Epidermal melanocyte (primary cell): ENCODE results near the gene NME4.
"Not testable (repeated sequence)": the region's sequence is repeated elsewhere in the genome, so short reads cannot be mapped to it uniquely, and the experiment has no call there.

Source experiments
- DNase-seq: peaks from one replicate; pipeline ENCODE4 v3.0.0; 2011; ENCODE audit warnings: low spot score; ENCODE audit not compliant: insufficient read length

NME4 gene

GRCh38 chr16:396199-396598 lies 800 bp upstream of the NME4 start:
- no peak for DNase-seq

- peak; percentile 82 for DNase-seq
Measured at GRCh38 chr16:396605-397004, 394 bp upstream of the NME4 start.

- peak; percentile 73 for DNase-seq
Measured at GRCh38 chr16:397736-398332, 835 bp downstream of the NME4 start.

DNA sequence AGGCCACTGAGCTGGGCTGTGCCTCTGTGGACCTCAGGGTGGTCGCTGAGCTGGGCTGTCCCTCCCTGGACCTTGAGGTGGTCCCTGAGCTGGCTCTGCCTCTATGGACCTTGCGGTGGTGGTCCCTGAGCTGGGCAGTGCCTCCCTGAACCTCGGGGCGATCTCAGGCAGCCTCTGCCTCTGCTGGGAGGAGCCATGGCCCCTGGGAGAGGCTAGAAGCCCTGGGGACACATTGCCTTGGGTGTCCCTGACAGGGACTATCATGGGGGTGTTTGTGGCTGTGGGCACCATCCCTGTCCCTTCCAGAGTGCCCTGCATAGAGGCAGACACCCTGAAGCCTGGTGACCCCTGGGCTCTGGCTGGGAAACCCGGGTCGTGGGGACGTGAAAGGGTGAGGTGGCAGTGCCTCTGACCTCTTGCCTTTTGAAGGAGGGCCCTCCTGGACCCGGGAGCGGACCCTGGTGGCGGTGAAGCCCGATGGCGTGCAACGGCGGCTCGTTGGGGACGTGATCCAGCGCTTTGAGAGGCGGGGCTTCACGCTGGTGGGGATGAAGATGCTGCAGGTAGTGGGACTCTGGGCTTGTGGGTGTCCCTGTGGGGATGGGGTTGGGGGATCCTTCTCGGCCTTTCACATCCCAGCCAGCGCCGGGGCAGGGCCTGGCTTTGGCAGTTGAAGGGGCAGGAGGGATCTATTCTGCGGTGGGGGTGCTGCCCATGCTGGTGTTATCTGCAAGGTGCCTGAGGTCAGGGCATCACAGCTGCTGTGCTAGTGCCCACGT lies 1.8 kb downstream of the NME4 start:
- DNase-seq: no peak

DNA sequence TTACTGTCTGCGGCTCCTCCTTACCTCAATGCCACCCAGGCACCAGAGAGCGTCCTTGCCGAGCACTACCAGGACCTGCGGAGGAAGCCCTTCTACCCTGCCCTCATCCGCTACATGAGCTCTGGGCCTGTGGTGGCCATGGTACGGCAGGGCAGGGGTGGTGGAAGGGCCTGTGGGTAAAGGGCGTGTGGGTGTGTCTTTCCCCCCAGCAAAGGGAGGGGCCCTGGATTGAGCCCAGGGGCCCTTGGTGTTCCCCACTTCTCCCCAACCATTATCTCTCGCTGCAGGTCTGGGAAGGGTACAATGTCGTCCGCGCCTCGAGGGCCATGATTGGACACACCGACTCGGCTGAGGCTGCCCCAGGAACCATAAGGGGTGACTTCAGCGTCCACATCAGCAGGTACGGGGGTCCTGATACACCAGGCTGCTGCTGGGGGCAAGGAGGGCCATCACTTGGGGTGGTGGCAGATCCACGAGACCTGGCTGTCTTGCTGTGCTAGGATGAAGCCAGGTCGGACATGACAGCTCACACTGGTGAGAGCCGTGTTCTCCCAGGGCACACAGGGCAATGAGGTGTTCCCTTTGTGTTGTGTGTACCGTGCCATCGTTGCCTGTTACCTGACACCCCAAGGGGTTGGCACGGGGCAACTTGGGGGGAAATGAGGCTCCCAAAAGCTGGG lies 2.5 kb downstream of the NME4 start:
- DNase-seq: no peak

- no peak for DNase-seq
Measured at GRCh38 chr16:400061-400591, 3.1 kb downstream of the NME4 start.

- peak; percentile 92 for DNase-seq
Measured at GRCh38 chr16:401468-402348, 4.7 kb downstream of the NME4 start, which contains the start of gene DECR2. Gene DECR2, plus strand, starts transcription at chr16:401885. Its CDS starts 79 bp downstream, at chr16:401964.

DNA sequence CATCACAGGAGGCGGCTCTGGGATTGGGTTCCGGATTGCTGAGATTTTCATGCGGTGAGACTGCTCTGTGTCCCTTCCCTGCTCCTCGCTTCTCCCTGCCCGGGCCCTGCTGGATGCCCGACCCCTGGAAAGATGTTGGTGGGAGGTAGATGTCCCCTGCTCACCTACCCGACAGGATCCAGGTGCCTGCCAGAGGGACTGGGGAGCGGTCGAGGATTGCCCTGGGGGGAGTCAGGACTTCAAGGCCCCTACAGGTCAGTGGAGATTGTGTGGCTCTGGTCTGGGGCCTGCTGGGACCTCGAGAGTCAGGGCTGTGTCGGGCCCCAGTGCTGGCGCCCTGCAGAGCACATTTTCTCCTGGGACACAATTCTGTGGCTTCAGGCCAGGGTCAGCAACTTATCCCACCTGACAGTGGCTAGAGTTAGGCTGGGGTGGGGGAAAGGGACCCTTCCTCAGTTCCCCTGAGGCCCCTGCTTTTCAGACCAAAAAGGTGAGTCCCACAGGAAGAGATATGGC lies 8.0 kb downstream of the NME4 start:
- DNase-seq: no peak

- no peak for DNase-seq
Measured at GRCh38 chr16:405548-406506, 8.8 kb downstream of the NME4 start.

GRCh38 chr16:407253-407652 lies 10.3 kb downstream of the NME4 start:
- DNase-seq: no peak

DNA sequence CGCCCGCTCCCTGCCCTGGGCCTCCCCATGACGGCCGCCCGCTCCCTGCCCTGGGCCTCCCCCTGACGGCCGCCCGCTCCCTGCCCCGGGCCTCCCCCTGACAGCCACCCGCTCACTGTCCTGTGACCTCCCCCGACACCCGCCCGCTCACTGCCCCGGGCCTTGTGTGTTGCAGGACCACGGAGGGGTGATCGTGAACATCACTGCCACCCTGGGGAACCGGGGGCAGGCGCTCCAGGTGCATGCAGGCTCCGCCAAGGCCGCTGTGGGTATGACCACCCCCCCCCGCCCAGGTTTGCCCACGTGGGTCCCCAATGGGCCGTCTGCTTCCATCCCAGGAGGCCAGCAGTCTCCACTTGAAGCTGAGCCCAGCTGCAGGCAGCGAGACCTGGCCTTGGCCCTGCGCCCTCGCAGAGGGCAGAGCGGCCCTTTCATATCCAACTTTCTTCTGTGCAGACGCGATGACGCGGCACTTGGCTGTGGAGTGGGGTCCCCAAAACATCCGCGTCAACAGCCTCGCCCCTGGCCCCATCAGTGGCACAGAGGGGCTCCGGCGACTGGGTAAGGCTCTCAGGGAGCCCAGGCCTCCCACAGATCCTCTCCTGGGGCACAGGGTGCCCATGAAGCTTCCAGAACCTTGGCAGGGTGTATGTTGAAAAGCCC lies 13.6 kb downstream of the NME4 start:
- DNase-seq: no peak

- DNase-seq: no peak
Measured at GRCh38 chr16:411576-412265, 14.7 kb downstream of the NME4 start.

GRCh38 chr16:414395-415169 lies 17.6 kb downstream of the NME4 start:
- DNase-seq: no peak

- not testable (repeated sequence) for DNase-seq
Measured at GRCh38 chr16:415170-415498, 18.1 kb downstream of the NME4 start.

- DNase-seq: not testable (repeated sequence)
Measured at GRCh38 chr16:422179-422578, 25.2 kb downstream of the NME4 start.

- peak; percentile 82 for DNase-seq
Measured at GRCh38 chr16:424033-424622, 27.1 kb downstream of the NME4 start.

DNA sequence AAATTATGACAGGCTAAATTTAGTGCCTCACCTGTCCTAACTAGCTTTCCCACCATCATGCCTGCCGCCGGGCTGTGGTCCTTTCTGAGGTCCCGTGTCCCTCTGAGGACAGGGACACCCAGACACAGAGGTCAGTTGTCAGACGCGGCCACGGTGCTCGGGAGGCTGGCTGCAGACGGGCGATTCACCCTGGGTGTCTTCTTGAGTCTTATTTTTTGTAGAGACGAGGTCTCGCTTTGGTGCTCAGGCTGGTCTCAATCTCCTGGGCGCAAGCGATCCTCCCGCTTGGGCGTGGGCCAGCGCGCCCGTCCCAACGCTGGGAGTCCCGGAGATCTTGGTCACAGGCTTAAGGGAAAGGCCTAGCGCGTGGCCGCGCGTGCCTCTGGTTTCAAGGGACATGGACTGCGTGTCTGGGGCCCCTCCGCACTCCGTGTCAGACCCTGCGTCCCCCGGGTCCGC lies 27.7 kb downstream of the NME4 start:
- no peak for DNase-seq
